CD1c-positive myeloid dendritic cell (primary cell): Measurements from ENCODE around the gene ZNF580.

ENCODE experiments used
- DNase-seq: peaks from one replicate; pipeline ENCODE4 v3.0.0-alpha.2; 2016; ENCODE audit errors: extremely low spot score

ZNF580 gene

GRCh38 chr19:55605637-55606470, 34.9 kb upstream of the ZNF580 start, which contains the start of gene ZNF865:
ZNF865 (plus strand) TSS chr19:55605647; CDS start chr19:55613619, 7,972 bp downstream.
- DNase-seq = peak; percentile 64

GRCh38 chr19:55606471-55606787, 34.4 kb upstream of the ZNF580 start:
- no peak for DNase-seq

GRCh38 chr19:55606817-55607216, 34.0 kb upstream of the ZNF580 start:
- no peak for DNase-seq

GRCh38 chr19:55609326-55609725, 31.5 kb upstream of the ZNF580 start:
- DNase-seq = no peak

- DNase-seq = no peak
Observed at GRCh38 chr19:55611300-55611982, 29.4 kb upstream of the ZNF580 start.

- peak; percentile 42 for DNase-seq
Observed at GRCh38 chr19:55611983-55612645, 28.7 kb upstream of the ZNF580 start.

- no peak for DNase-seq
Observed at GRCh38 chr19:55613396-55613795, 27.4 kb upstream of the ZNF580 start.

GRCh38 chr19:55613930-55614710, 26.7 kb upstream of the ZNF580 start:
- DNase-seq = no peak

- no peak for DNase-seq
Observed at GRCh38 chr19:55614711-55615542, 25.9 kb upstream of the ZNF580 start.

- no peak for DNase-seq
Observed at GRCh38 chr19:55615543-55616394, 25.0 kb upstream of the ZNF580 start.

GRCh38 chr19:55616395-55616875, 24.4 kb upstream of the ZNF580 start:
- no peak for DNase-seq

GRCh38 chr19:55617426-55617825, 23.4 kb upstream of the ZNF580 start:
- no peak for DNase-seq

- no peak for DNase-seq
Observed at GRCh38 chr19:55618426-55618825, 22.4 kb upstream of the ZNF580 start.

- no peak for DNase-seq
Observed at GRCh38 chr19:55619286-55619685, 21.5 kb upstream of the ZNF580 start.

GRCh38 chr19:55620410-55621204, 20.2 kb upstream of the ZNF580 start:
- peak; percentile 40 for DNase-seq

GRCh38 chr19:55621205-55621672, 19.6 kb upstream of the ZNF580 start:
- DNase-seq = no peak

- no peak for DNase-seq
Observed at GRCh38 chr19:55621673-55622231, 19.1 kb upstream of the ZNF580 start.

- no peak for DNase-seq
Observed at GRCh38 chr19:55622242-55622969, 18.4 kb upstream of the ZNF580 start.
